Fibroblast of pulmonary artery (primary cell): ENCODE measurements around the gene NSL1.

Source experiments
- DNase-seq: peaks from one replicate; pipeline ENCODE4 v3.0.0-alpha.2; 2010; ENCODE audit warnings: low read depth
- H3K4me3 ChIP-seq: replicated peaks from 2 replicates; pipeline ENCODE4 v1.5.1; 2011; ENCODE audit warnings: low read depth, mild to moderate bottlenecking, control low read depth, low read length, moderate library complexity
- CTCF ChIP-seq: IDR thresholded peaks from 2 replicates; pipeline ENCODE4 v1.5.1; 2011; ENCODE audit warnings: mild to moderate bottlenecking, control low read depth, low read length, inconsistent platforms; ENCODE audit errors: missing control alignments

NSL1 gene

GRCh38 chr1:212752252-212752933 is 39.2 kb downstream of the NSL1 start:
- H3K4me3 ChIP-seq = peak overlapping the region; percentile 15
- no peak for TF ChIP-seq CTCF
- peak; percentile 44 for DNase-seq

DNA sequence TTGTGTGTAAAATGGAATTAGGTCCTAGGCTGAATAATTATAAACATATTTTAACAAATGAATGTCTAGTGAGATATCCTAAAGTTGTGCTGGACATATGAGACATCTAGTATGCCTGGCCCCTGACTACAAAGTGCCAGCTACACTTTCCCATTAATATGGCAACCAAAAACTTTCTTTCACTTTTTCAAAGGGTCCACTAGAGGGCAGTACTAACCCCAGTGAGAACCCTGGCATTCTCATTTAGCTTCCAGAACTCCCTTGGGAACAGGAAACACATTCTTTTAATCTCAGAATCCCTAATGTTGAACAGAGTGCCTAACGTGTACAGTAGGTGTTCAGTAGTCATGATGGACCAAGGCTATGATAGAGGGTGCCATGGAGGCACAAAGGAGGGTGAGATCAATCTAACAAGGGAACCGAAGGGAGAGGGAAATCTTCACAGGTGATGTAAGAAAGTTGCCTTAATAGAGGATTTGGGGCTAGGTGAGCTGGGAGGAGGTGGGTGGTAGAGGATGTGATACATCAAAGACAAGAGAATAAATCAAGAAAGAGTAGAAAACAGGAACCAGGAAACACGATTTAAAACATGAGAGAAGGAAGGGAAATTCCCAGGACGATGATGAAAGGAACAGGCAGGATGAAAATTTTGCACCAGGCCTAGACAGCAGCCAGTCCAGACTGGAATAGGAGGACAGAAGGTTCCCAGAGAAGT is 41.6 kb downstream of the NSL1 start:
- TF ChIP-seq CTCF = peak; percentile 81
- no peak overlapping the region for H3K4me3 ChIP-seq
- peak; percentile 89 for DNase-seq

DNA sequence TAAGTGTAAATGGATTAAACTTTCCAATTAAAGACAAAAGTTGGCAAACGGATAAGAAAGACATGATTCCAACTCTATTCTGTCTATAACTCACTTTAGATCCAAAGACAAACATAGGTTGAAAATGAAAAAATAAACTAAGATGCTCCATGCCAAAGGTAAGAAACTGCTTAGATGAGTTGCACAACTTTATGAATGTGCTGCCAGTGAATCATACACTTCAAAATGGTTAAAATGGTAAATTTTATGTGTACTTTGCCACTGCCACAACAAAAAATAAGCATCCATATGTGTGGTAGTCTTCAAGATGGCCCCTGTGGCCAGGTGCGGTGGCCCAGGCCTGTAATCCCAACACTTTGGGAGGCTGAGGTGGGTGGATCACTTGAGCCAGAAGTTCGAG is 45.0 kb downstream of the NSL1 start:
- no peak for TF ChIP-seq CTCF
- DNase-seq = no peak
- no peak overlapping the region for H3K4me3 ChIP-seq

- DNase-seq = no peak
- H3K4me3 ChIP-seq = no peak overlapping the region
- no peak for TF ChIP-seq CTCF
These were observed 46.3 kb downstream of the NSL1 start for GRCh38 chr1:212745303-212745702.

DNA sequence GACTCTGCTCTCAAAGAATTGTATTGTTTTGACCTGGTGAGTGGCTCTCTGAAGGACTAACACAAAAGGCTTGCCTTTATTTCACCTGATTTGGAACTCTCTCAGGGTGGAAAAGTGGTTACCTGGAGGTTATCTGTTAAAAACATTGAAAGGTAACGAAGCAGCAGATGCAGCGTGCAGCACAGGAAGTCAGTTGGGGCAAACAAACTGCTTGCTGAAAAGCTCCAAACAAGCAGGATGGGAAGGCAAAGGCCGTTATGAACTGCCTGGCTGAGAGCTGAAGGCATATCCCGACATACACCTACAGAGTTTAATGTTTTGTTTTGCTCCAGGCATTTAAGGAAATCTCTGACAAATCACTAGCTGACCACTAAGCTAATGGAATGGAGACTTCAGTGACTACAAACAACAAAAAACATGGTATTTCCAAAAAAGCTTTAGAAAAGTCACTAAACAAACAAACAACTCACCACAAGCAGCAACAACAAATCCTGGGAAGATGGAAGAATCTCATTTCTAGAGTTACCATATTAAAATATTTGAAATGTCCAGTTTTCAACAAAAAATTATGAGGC is 47.6 kb downstream of the NSL1 start:
- no peak for TF ChIP-seq CTCF
- no peak overlapping the region for H3K4me3 ChIP-seq
- DNase-seq = no peak

- TF ChIP-seq CTCF = no peak
- H3K4me3 ChIP-seq = no peak overlapping the region
- peak; percentile 14 for DNase-seq
These were observed 53.2 kb downstream of the NSL1 start for GRCh38 chr1:212738330-212738729.
